AG09309 (cell line): Measurements from ENCODE around the gene OOEP.
A peak's percentile ranks its signal among the peaks of the same experiment; 100 is the strongest.
"Not testable (repeated sequence)": the region's sequence is repeated elsewhere in the genome, so short reads cannot be mapped to it uniquely, and the experiment has no call there.

ENCODE experiments used
- DNase-seq: peaks from one replicate; pipeline ENCODE4 v3.0.0-alpha.2; 2010; ENCODE audit warnings: low read depth
- H3K4me3 ChIP-seq: 2 replicates; pipeline ENCODE4 v1.5.1; 2011; ENCODE audit warnings: mild to moderate bottlenecking, low read depth, low read length, moderate library complexity; ENCODE audit not compliant: control insufficient read depth
- CTCF ChIP-seq: IDR thresholded peaks from 2 replicates; pipeline ENCODE4 v1.5.1; 2011; ENCODE audit warnings: mild to moderate bottlenecking, low read depth, low read length, inconsistent platforms; ENCODE audit not compliant: insufficient read depth, control insufficient read depth; ENCODE audit errors: missing control alignments

Gene OOEP

DNA sequence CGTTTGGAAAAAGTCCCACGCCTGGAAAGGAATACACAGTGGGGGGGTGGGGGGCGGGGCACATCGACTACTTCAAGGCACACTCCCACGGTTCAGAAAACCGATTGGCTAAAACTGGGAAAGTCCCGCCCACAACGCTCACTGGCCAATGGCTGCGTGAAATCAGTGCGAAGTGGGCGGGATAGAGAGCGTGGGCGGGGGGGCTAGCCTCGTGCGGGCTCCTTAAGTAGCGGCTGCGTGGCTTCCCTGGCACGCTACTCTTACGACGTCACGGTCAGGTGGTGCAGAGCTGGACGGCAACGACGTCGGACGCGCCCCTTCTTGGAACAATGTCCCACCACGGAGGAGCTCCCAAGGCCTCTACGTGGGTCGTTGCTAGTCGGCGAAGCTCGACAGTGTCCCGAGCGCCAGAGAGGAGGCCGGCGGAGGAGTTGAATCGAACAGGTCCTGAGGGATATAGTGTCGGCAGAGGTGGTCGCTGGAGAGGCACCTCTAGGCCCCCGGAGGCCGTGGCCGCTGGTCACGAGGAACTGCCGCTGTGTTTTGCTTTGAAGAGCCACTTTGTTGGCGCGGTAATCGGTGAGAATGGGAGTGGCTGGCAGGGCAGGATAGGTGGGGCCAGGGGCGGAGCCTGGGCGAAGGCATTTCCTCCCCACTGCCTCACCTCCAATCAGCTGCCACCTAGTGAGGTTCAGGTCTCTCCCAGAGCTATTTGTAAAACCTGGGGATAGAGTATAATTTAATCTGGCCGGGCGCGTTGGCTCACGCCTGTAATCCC lies 25.1 kb upstream of the OOEP start, which contains the start of gene DDX43:
Gene DDX43 (plus strand): TSS at position 252 of the 778 bp plus-strand sequence. CDS start 78 bp downstream, at position 330.
- peak; percentile 31 for DNase-seq
- H3K4me3 ChIP-seq = peak within 1 kb of the TSS; percentile 48
- TF ChIP-seq CTCF = no peak

DNA sequence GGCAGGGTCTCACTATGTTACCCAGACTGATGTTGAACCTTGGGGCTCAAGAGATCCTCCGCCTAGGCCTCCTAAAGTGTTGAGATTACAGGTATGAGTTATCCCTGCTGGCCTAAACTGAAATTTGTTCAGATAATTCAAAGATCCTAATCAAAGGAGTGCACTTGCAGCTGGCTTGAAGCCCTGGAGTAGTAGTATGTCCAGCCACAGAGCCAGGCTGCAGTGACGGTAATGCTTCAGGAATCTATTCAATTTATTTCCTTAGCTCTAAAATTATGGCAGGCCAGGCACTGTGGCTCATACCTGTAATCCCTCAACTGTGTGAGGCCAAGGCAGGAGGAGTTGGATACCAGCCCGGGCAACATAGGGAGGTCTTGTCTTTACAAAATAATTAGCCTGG lies 23.6 kb upstream of the OOEP start:
- DNase-seq = no peak
- no peak for TF ChIP-seq CTCF
- H3K4me3 ChIP-seq = no peak overlapping the region

- H3K4me3 ChIP-seq, DNase-seq: not testable (repeated sequence)
These were observed 22.5 kb upstream of the OOEP start for GRCh38 chr6:73392188-73392587.

- DNase-seq = no peak
- TF ChIP-seq CTCF = no peak
- no peak overlapping the region for H3K4me3 ChIP-seq
These were observed 22.0 kb upstream of the OOEP start for GRCh38 chr6:73391675-73392074.

DNA sequence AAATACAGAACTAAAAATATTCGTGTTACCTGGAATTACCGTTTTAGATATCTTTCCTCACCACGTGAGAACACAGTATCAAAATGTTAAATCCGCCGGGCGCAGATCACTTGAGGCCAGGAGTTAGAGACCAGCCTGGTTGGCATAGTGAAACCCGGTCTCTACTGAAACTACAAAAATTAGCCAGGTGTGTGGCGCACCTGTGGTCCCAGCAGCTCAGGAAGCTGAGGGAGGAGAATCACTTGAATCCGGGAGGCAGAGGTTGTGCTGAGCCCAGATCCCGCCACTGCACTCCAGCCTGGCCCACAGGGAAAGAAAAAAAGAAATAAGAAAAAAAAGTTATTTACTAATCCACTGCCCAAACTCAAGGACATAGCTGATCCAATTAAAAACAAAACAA lies 20.2 kb upstream of the OOEP start:
- TF ChIP-seq CTCF = no peak
- H3K4me3 ChIP-seq = no peak overlapping the region
- no peak for DNase-seq

DNA sequence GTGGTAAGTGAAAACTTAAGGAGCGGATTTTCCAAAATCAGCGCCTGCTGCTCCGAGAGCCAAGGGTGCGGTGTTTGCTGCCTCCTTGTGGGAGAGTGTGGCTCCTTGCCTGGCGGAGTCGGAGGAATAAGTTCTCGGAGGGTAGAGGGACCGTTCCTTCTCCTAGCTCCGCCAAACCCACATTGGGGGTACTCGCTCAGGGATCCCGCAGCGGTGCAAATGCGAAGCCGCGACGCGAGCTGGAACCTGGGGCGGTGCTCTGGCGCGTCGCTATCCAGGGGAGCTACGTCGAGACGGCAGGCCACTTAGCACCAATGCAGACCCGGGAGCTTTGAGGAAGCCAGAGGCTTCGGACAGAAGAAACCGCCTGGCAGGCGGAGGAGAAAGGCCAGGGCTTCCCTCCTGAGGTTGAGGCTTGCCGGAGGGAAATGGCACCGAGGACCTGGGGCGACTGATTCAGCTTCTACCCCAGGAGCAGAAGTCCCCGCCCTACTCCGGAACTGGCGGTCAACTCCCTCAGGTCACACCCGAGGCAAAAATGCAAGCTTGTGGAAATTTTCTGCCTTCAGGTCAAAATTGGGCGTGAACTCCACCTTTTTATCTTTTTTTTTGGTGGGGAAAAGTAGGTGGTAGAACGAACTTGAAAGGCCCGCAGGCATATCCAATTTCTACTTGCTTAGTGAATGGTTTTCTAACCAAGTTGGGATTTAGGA lies 19.3 kb upstream of the OOEP start:
- TF ChIP-seq CTCF = peak; percentile 81
- DNase-seq = no peak
- peak overlapping the region; percentile 59 for H3K4me3 ChIP-seq

DNA sequence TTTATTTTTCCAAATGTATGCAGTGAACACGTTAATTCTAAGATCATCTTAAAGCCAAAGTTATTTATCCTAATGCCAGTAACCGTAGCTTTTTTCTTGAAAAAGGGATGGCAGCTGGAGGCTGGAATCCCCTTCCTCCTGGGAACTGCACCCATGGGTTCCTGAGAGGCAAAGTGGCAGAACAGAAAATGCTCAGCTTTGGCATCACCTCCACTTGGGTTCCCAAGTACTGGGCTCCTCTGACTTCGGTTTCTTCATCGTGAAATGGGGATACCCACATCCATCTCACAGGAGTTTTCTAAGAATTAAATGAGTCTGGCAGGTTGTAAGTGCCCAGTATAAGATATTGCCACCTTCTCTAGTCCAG lies 18.7 kb upstream of the OOEP start:
- no peak for TF ChIP-seq CTCF

More for the DNA sequence above, 18.7 kb upstream of the OOEP start:
- no peak for DNase-seq
- peak overlapping the region; percentile 59 for H3K4me3 ChIP-seq
